ENCODE results near the gene S100A3.

S100A3 gene

DNA sequence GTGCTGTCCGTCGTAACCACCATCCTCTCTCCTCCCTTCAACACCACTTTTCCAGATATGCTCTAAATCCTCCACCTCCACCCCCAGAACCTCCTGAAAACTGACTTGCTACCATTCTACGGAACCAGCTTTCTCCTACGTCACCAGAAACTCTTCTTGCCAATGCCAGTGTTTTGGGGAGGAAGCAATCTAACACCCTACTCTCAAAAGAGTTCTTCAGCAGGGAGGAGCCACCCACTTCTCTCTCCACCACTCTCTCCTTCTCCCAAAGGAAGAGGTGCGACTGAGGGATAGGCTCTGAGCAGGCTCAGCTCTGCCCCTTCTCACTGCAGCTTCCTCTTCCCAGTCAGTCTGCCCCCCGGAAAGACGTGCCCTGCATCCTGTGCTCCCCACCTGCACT lies 22.6 kb upstream of the S100A3 start:
- TF ChIP-seq, protein P1, sequence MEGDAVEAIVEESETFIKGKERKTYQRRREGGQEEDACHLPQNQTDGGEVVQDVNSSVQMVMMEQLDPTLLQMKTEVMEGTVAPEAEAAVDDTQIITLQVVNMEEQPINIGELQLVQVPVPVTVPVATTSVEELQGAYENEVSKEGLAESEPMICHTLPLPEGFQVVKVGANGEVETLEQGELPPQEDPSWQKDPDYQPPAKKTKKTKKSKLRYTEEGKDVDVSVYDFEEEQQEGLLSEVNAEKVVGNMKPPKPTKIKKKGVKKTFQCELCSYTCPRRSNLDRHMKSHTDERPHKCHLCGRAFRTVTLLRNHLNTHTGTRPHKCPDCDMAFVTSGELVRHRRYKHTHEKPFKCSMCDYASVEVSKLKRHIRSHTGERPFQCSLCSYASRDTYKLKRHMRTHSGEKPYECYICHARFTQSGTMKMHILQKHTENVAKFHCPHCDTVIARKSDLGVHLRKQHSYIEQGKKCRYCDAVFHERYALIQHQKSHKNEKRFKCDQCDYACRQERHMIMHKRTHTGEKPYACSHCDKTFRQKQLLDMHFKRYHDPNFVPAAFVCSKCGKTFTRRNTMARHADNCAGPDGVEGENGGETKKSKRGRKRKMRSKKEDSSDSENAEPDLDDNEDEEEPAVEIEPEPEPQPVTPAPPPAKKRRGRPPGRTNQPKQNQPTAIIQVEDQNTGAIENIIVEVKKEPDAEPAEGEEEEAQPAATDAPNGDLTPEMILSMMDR (IDR thresholded peaks at IDR 0.05; ENCODE audit: insufficient read depth, low read length, missing control alignments) = no peak
- ChIA-PET POLR2A (interaction anchor here (0.7 to 2.1 kb wide), 4 partner anchors 37 to 62 kb away, joined by 4 to 17 read pairs (median 6); partner anchors contain the start of genes CHTOP, S100A13 and S100A6), CTCF (interaction anchor here (0.7 to 7.6 kb wide), 41 partner anchors 9 to 415 kb away, joined by 3 to 401 read pairs (median 10); partner anchors contain the start of genes CHTOP, ILF2, RAB13 and S100A1)
- no peak overlapping the region for H3K4me3 ChIP-seq (ENCODE audit: low read depth, low read length)
- no peak for DNase-seq (ENCODE audit: low read depth, low spot score)

DNA sequence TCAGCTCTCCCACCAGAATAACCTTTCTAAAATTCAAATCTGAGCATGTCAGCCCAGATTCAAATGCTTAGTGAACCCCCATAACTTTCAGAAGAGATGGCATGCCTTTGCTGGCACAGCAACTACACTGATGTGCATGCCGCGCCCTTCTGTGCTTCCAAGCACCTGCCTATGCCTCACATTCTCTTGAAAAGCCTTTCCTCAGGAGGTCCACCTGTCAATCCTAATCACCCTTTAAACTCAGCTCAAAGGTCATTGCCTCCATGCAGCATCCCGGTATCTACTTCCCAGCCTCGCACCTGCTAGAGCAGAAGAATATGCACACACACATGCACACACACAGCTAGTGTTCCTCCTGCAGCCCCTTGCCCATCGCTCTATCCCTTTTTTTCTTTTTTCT lies 21.8 kb upstream of the S100A3 start:
- no peak overlapping the region for H3K4me3 ChIP-seq (ENCODE audit: low read depth, low read length)
- DNase-seq (ENCODE audit: low read depth, low spot score) = no peak
- TF ChIP-seq, protein P1 (IDR thresholded peaks at IDR 0.05; ENCODE audit: insufficient read depth, low read length, missing control alignments) = no peak
- ChIA-PET CTCF (interaction anchor here (1.1 to 7.6 kb wide), 16 partner anchors 9 to 218 kb away, joined by 3 to 401 read pairs (median 24); partner anchors contain the start of genes ILF2, S100A1, S100A13 and S100A14), POLR2A (interaction anchor here (1.2 to 1.4 kb wide), 2 partner anchors 35 to 37 kb away, joined by 5 to 6 read pairs; partner anchors contain the start of gene S100A6)

DNA sequence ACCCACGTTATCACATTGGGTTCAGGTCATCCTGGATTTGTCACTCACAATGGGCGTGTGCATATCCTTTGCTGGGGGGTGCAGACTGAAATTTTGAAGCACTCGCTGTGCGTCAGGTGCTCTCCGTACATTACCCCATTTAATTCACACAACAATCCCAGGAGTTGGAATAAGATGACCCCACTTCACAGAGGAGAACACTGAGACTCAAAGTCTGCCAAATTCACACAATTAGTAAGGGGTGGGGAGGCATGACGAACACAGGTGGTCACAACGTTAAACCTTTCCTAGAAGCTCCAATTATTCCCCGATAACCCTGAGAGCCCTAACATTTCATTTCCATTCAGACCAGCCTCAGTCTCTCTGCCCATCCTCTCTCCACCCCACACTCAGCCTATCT lies 20.4 kb upstream of the S100A3 start:
- H3K4me3 ChIP-seq (ENCODE audit: low read depth, low read length) = no peak overlapping the region
- TF ChIP-seq, protein P1 (IDR thresholded peaks at IDR 0.05; ENCODE audit: insufficient read depth, low read length, missing control alignments) = no peak
- POLR2A ChIA-PET = interaction anchor here (0.7 to 2.4 kb wide), 4 partner anchors 24 to 36 kb away, joined by 3 to 13 read pairs (median 6); partner anchors contain the start of genes S100A4 and S100A6
- DNase-seq (ENCODE audit: low read depth, low spot score) = no peak
- CTCF ChIA-PET = interaction anchor here (1.0 to 7.6 kb wide), 15 partner anchors 9 to 180 kb away, joined by 3 to 401 read pairs (median 26); partner anchors contain the start of genes S100A1, S100A13, S100A14 and S100A16

DNA sequence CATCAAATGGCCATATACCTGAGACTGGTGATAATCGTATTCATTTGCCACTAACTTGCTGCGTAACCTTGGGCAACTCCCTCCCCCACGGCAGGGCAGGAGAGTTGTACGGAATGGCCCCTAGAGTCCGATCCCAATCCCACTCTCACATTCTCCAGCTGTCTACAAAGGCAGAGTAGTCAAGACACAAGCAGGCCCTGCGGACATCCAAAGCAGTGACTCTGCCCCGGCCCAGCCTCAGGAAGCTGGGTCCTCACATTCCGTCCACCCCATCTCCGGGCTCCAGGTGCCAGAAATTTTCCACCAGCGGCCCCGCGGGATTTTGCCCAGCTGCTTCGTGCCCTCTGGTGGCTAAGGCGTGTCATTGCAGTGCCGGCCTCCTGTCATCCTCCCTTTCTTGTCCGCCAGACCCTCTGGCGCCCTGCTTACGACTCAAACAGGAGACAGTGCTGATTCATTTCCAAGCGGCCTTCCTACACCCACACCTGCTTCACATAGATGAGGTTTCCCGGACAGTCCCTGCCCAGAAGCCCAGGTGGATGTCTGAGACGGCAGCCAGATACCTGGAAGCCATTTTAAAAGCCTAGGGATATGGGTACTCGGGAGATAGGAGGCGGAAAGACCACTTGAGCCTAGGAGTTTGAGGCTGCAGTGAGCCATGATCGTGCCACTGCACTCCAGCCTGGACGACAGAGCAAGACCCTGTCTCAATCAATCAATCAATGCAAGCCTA lies 19.5 kb upstream of the S100A3 start:
- ChIA-PET CTCF (interaction anchor here (0.5 to 7.6 kb wide), 26 partner anchors 9 to 215 kb away, joined by 3 to 401 read pairs (median 6); partner anchors contain the start of genes CHTOP, S100A1, S100A13 and S100A14), POLR2A (interaction anchor here (0.8 to 2.4 kb wide), 9 partner anchors 13 to 66 kb away, joined by 3 to 27 read pairs (median 5); partner anchors contain the start of genes CHTOP, S100A13, S100A16 and S100A4)
- no peak for DNase-seq (ENCODE audit: low read depth, low spot score)
- TF ChIP-seq, protein P1 (IDR thresholded peaks at IDR 0.05; ENCODE audit: insufficient read depth, low read length, missing control alignments) = peak; percentile 99
- peak overlapping the region; percentile 23 for H3K4me3 ChIP-seq (ENCODE audit: low read depth, low read length)

DNA sequence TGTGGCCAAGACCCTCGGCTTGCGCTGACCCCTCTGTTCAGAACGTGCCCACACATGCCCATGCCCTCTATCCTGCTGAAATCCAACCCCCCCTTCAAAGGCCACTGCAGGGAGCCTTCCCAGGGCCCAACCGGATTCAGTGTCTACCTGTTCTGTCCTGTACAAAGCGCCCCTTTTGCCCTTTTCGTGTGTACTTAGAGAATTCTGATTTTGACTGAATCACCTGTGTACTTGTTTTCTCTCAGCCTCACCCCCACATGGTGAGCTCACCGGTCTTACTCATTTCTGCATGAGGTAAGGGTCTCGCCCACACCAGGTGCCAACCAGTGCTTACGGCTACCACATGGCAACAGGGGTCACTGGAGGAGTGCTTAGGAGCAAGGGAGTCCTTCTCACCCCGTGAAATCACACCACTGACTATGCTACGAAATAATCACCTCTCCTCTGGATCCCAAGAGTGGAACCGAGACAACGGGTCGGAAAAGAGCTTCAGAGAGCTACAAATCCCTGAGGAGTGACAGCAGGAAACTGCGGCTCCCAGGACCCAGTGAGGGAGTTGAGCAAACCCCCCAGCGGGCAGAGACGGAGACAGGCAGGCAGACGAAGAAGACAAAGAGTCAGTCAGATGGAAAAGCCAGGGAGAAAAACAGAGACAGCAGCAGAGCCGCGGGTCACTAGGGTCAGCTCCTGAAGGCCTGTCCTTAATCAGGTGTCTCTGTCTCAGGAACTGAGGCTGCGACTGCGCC lies 18.7 kb upstream of the S100A3 start:
- POLR2A ChIA-PET = interaction anchor here (0.8 to 2.4 kb wide), 9 partner anchors 14 to 67 kb away, joined by 3 to 27 read pairs (median 5); partner anchors contain the start of genes CHTOP, S100A13, S100A16 and S100A4
- CTCF ChIA-PET = interaction anchor here (0.9 to 7.6 kb wide), 25 partner anchors 8 to 215 kb away, joined by 3 to 401 read pairs (median 6); partner anchors contain the start of genes CHTOP, S100A1, S100A13 and S100A14
- DNase-seq (ENCODE audit: low read depth, low spot score) = no peak
- H3K4me3 ChIP-seq (ENCODE audit: low read depth, low read length) = peak overlapping the region; percentile 23
- TF ChIP-seq, protein P1 (IDR thresholded peaks at IDR 0.05; ENCODE audit: insufficient read depth, low read length, missing control alignments) = no peak
